Omental fat pad (tissue), 4 donors: ENCODE measurements around the gene DCTPP1. TPM values are rescaled to one million over a fixed set of nuclear protein-coding genes. Genes with fewer than 3 reads are reported as not detected.
A peak's percentile ranks its signal among the peaks of the same experiment; 100 is the strongest.
"Not testable (repeated sequence)": the region's sequence is repeated elsewhere in the genome, so short reads cannot be mapped to it uniquely, and the experiment has no call there.

Experiments
- ATAC-seq: fragments of 150-250 bp; one replicate; pipeline ENCODE4 v1.9.1; 2016; ENCODE audit warnings: mild to moderate bottlenecking, moderate library complexity; ENCODE audit not compliant: low FRiP score
- DNase-seq: peaks from one replicate; pipeline ENCODE4 v3.0.0-alpha.2; 2019; ENCODE audit warnings: low spot score
- CTCF ChIP-seq, 3 donors: fragments of 450-650 bp; IDR thresholded peaks; one replicate each; pipeline ENCODE4 v1.5.1; 2016 to 2017; ENCODE audit warnings: antibody characterized with exemption in 3 of 3, mild to moderate bottlenecking in 3 of 3, moderate library complexity in 2 of 3
- total RNA-seq, 4 donors: library from RNA; depleted of rRNA; stranded (reverse); fragments of >200 nt; gene quantifications; one replicate each; pipeline ENCODE4 v1.1.0, GENCODE V29; 2016

DCTPP1 gene
- 10 to 100 TPM in 3 of 4 donors, 1 to 10 TPM in 1; 9.8 to 24.0 (median 14.8) TPM for total RNA-seq

GRCh38 chr16:30429678-30430427 lies at the start of gene DCTPP1:
Gene DCTPP1 (minus strand): TSS chr16:30430030. CDS start chr16:30429980, 50 bp downstream.
- DNase-seq (peak; percentile 92), ATAC-seq (peak; percentile 100)
- TF ChIP-seq CTCF (IDR thresholded peaks at IDR 0.05), result peak in 2 of 3 donors; percentile 21 to 42

- no peak for ATAC-seq
- DNase-seq, result no peak
- TF ChIP-seq CTCF (IDR thresholded peaks at IDR 0.05), result no peak
Observed at GRCh38 chr16:30478766-30479478, 49.1 kb upstream of the DCTPP1 start.

- ATAC-seq, DNase-seq: not testable (repeated sequence)
Observed at GRCh38 chr16:30477773-30478172, 47.9 kb upstream of the DCTPP1 start.

- no peak for ATAC-seq
- no peak for TF ChIP-seq CTCF (IDR thresholded peaks at IDR 0.05)
Observed at GRCh38 chr16:30476991-30477390, 47.2 kb upstream of the DCTPP1 start.

GRCh38 chr16:30474684-30475083 lies 44.9 kb upstream of the DCTPP1 start:
- no peak for TF ChIP-seq CTCF (IDR thresholded peaks at IDR 0.05)
- no peak for DNase-seq
- ATAC-seq, result no peak

More at GRCh38 chr16:30476991-30477390, 47.2 kb upstream of the DCTPP1 start:
- DNase-seq, result no peak

- no peak for TF ChIP-seq CTCF (IDR thresholded peaks at IDR 0.05)
- no peak for DNase-seq
- ATAC-seq, result no peak
Observed at GRCh38 chr16:30474074-30474452, 44.2 kb upstream of the DCTPP1 start.

- ATAC-seq, result no peak
- DNase-seq, result no peak
- no peak for TF ChIP-seq CTCF (IDR thresholded peaks at IDR 0.05)
Observed at GRCh38 chr16:30473231-30474073, 43.6 kb upstream of the DCTPP1 start.
